Effector CD4-positive, alpha-beta T cell (primary cell): ENCODE data around the gene CTSZ.
"Not testable (repeated sequence)": the region's sequence is repeated elsewhere in the genome, so short reads cannot be mapped to it uniquely, and the experiment has no call there.

Source experiments
- DNase-seq: peaks from one replicate; pipeline ENCODE4 v3.0.0-alpha.2; 2020

The CTSZ gene

DNA sequence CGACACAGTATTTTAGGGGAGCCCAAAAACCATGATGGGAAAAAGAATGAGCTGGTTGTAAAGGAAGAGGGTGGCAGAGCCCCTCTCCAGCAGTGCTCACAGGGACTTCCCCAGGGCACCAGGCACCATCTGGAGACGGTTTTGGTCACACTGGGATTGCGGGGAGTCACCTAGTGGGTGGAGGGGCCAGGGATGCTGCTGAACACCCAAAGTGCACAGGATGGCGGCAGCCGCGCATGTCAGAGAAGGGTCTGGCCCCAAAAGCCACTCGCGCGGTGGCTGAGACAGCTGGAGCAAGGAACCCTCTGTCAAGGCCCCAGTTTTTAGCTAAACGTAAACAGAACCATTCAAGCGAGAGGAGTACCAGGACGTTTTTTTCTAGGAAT lies 10.8 kb downstream of the CTSZ start:
- no peak for DNase-seq

GRCh38 chr20:58995461-58996225 lies 11.4 kb downstream of the CTSZ start:
- no peak for DNase-seq

DNA sequence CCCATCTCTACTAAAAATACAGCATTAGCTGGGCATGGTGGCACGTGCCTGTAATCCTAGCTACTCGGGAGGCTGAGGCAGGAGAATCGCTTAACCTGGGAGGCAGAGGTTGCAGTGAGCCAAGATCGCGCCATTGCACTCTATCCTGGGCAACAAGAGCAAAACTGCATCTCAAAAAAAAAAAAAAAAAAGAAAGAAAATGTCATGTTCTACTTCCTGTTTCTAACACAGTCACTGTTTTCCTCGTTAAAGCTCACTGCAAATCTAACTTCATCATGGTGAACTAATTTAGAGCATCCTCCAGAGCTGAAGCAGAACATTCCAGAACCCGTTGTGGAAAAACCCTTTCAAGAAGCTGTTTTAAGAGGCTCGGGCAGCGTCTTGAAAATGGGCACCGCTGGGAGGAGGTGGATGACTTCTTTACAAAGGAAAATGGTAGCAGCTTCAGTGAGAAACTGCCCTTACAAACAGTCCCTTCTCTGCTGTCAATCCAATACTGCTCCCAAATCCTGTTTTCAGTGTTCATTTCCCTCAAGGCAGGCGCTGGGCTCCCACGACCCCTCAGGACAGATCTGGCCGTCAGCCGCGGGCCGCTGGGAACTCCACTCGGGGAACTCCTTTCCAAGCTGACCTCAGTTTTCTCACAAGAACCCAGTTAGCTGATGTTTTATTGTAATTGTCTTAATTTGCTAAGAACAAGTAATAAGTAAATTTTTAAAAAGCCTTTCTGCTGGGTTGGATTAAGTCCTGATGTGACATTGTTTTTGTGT lies 12.5 kb downstream of the CTSZ start:
- no peak for DNase-seq

GRCh38 chr20:58993332-58994248 lies 13.5 kb downstream of the CTSZ start:
- DNase-seq: no peak

DNA sequence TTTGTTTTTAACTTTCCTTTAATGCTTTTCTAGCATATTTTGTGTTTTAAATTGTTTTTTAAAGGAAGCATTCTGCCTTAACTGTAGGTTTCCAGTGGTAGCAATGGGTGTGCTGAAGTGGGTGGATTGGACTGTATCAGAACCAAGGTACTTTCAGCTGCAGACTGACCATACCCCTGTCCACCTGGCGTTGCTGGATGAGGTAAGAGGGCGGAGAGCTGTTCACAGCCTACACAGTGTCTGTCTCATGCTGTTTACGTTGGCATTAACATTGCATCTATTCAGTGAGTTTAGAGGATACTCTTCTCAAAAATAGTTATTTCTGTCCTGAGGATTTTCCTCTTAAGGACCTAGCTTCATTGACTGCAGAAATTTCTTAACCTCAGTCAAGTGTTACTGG lies 14.1 kb downstream of the CTSZ start:
- no peak for DNase-seq

DNA sequence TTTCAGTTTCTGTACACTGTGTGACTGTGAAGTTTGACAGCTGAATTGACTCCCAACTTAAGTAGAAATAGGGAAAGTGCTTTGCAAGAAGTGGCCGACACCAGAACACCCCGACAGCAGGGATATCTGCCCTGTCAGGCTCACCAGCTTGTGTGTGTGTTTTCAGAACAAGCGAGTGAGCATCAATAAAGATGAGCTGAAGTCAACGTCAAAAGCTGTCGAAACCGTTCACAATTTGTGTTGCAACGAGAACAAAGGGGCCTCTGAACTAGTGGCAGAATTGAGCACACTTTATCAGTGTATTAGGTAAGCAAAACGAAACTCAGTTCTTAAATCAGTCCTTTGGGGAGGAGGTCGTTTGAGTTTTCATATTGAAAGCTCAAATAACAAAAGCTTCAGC lies 15.3 kb downstream of the CTSZ start:
- DNase-seq: no peak

GRCh38 chr20:58990651-58991445 lies 16.2 kb downstream of the CTSZ start:
- DNase-seq: no peak

GRCh38 chr20:58989196-58989595 lies 17.9 kb downstream of the CTSZ start:
- no peak for DNase-seq

DNA sequence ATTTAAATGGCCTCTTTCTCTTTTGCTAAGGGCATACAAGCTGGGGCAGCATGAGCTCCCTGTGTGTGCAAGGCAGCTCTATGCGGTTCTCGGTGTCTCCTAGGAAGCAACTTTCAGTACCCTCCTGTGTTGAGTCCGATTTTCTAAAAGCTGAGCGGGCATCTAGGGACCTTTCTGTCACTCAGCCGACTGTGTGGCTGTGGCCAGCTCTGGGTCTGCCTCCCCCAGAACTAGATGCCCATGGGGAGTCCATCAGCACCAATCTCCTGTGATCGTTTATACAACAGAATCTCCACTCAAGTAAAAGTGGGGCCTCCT lies 18.5 kb downstream of the CTSZ start:
- DNase-seq: no peak

- no peak for DNase-seq
Measured at GRCh38 chr20:58987790-58988564, 19.1 kb downstream of the CTSZ start.

DNA sequence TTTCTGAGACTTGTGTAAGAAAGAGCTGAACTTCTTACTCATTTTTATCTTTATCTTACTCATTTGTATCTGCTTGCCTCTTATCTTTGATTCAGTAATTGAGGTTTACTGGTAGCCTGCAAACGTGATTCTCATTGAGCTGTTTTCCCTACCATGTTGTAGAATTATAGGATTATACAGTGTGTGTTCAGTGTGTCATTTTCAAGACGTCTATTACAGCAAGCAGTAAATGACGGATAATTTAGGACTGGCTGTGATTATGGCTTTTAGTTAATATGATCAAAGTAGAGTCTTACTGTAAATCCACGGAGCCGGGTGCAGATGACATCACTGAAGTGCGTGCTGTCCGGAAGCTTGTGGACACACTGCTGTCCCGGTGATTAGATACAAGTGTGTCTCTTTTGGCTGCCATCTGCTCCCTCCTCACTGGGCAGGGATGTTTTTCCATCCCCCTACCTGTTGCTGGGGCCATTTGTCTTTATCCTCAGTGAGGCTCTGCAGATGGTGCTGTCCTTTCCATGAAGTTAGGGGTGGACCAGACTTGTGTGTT lies 20.0 kb downstream of the CTSZ start:
- DNase-seq: no peak

- DNase-seq: no peak
Measured at GRCh38 chr20:58986286-58986967, 20.6 kb downstream of the CTSZ start.

DNA sequence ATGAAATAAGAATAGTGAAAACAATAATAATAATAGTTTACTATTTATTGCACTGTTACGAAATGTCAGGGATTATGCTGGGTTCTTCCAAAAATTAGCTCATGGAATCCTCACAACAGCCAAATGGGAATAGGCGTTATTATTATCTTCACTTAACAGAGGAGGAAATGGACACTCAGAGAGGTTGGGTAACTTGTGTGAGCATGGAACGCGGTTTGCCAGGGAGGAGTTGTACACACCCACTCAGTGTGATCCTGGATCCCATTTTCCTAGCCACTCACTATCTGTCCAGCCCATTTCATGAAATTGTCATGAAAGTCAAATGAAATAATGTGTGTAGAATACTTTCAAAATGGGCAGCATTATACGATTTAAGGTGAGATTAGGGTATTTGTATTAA lies 21.4 kb downstream of the CTSZ start:
- DNase-seq: no peak

GRCh38 chr20:58984691-58985090 lies 22.4 kb downstream of the CTSZ start:
- DNase-seq: no peak

DNA sequence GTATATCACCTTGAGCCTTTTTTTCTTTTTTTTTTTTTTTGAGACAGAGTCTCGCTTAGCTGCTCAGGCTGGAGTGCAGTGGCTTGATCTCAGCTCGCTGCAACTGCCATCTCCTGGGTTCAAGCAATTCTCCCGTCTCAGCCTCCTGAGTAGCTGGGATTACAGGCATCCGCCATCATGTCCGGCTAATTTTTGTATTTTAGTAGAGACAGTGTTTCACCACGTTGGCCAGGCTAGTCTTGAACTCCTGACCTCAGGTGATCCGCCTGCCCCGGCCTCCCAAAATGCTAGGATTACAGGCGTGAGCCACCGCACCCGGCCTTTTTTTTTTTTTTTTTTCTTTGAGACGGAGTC lies 24.0 kb downstream of the CTSZ start:
- DNase-seq: not testable (repeated sequence)

GRCh38 chr20:58982406-58983114 lies 24.5 kb downstream of the CTSZ start:
- no peak for DNase-seq

GRCh38 chr20:58981628-58982364 lies 25.3 kb downstream of the CTSZ start:
- no peak for DNase-seq

GRCh38 chr20:58980711-58981627 lies 26.1 kb downstream of the CTSZ start, which contains the start of gene NELFCD:
TSS of gene NELFCD (plus strand) at chr20:58981256. CDS start at chr20:58981310, 54 bp downstream.
- DNase-seq: peak; percentile 82
